SU-DHL-6 (cell line): ENCODE results near the gene ZNF593.

ENCODE experiments used
- H2AFZ ChIP-seq: fragments of 200-600 bp; sonication (generic); 2 replicates; pipeline ENCODE4 v1.6.1; 2014; ENCODE audit warnings: low read depth, mild to moderate bottlenecking, moderate library complexity, mixed read lengths, antibody characterized with exemption, low read length; ENCODE audit not compliant: severe bottlenecking
- H3F3A ChIP-seq: fragments of 200-600 bp; shearing (Covaris generic); 2 replicates; pipeline ENCODE4 v1.6.0; 2016; ENCODE audit warnings: antibody characterized with exemption, mild to moderate bottlenecking; ENCODE audit not compliant: insufficient read depth
- H3K27ac ChIP-seq: fragments of 200-600 bp; sonication (generic); 2 replicates; pipeline ENCODE4 v1.5.1; 2016; ENCODE audit warnings: low read depth, mild to moderate bottlenecking, low read length, moderate library complexity, mixed read lengths
- H3K27me3 ChIP-seq: fragments of 200-600 bp; sonication (generic), shearing (Covaris generic); 2 replicates; pipeline ENCODE4 v1.6.0; 2014; ENCODE audit warnings: mild to moderate bottlenecking, low read length
- H3K36me3 ChIP-seq: fragments of 200-600 bp; sonication (generic); 2 replicates; pipeline ENCODE4 v1.6.1; 2014; ENCODE audit warnings: mild to moderate bottlenecking, low read length, mixed read lengths
- H3K4me2 ChIP-seq: fragments of 300-600, 200-600 bp; shearing (Covaris generic), sonication (generic); 2 replicates; pipeline ENCODE4 v1.6.0; 2014; ENCODE audit warnings: low read length, low read depth, mild to moderate bottlenecking; ENCODE audit not compliant: poor library complexity, severe bottlenecking
- H3K4me3 ChIP-seq: fragments of 200-600 bp; sonication (generic); 2 replicates; pipeline ENCODE4 v1.5.1; 2014; ENCODE audit warnings: antibody characterized with exemption, low read length, mild to moderate bottlenecking, mixed read lengths; ENCODE audit not compliant: insufficient read depth, poor library complexity, severe bottlenecking
- H3K79me2 ChIP-seq: fragments of 200-600 bp; sonication (generic); 2 replicates; pipeline ENCODE4 v1.6.1; 2014; ENCODE audit warnings: mild to moderate bottlenecking, low read length, moderate library complexity; ENCODE audit not compliant: insufficient read depth
- H3K9ac ChIP-seq: fragments of 200-600 bp; sonication (generic); 2 replicates; pipeline ENCODE4 v1.7.0; 2014; ENCODE audit warnings: mild to moderate bottlenecking, low read length
- H3K9me2 ChIP-seq: fragments of 200-600 bp; sonication (generic); replicated peaks from 2 replicates; pipeline ENCODE4 v1.6.1; 2014; ENCODE audit warnings: low read length; ENCODE audit not compliant: insufficient read depth
- H3K9me3 ChIP-seq: fragments of 200-600 bp; sonication (generic); 2 replicates; pipeline ENCODE4 v1.6.1; 2014; ENCODE audit warnings: low read length, mixed read lengths; ENCODE audit not compliant: insufficient read depth
- H4K20me1 ChIP-seq: fragments of 200-600 bp; sonication (generic); 2 replicates; pipeline ENCODE4 v1.6.1; 2014; ENCODE audit warnings: low read depth, mild to moderate bottlenecking, antibody characterized with exemption, low read length, moderate library complexity, mixed read lengths
- CTCF ChIP-seq: fragments of 200-600 bp; sonication (generic); IDR thresholded peaks from one replicate; pipeline ENCODE4 v1.5.1; 2017; ENCODE audit warnings: antibody characterized with exemption, mild to moderate bottlenecking, low read length, moderate library complexity; ENCODE audit not compliant: insufficient read depth, poor library complexity, severe bottlenecking
- EZH2phosphoT487 ChIP-seq: fragments of 200-600 bp; sonication (generic), shearing (Covaris generic); conservative IDR thresholded peaks from 2 replicates; pipeline ENCODE4 v1.6.1; 2018; ENCODE audit warnings: mild to moderate bottlenecking, antibody characterized with exemption, low read length, moderate library complexity, mixed read lengths

ZNF593 gene

DNA sequence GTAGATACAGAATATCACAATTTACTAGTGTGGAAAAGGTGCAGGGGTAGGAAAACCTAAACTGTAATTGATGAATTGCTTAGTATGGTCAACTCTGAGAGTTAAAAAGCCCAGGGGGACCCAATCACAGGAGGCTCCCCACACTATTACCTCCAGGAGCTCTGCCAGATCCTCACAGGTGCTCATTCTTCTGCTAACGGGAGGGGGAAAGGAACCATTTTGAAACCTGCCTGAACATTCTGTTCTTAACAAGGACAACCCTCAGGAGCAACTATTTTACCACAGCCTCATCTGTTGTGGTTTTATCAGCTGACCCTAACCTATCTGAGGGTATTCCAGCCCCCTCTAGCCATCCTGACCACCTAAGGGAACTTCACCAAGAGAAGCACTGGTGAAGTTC lies 39.0 kb upstream of the ZNF593 start:
- no peak for TF ChIP-seq CTCF
- TF ChIP-seq EZH2phosphoT487 = no peak
- peaks cover 2% of the 10 kb centered on the region; the same call in 1 of the 2 replicates for H3K36me3 ChIP-seq
- H3K4me3 ChIP-seq = no peak overlapping the region
- no peak overlapping the region for H3K27ac ChIP-seq
- H3K4me2 ChIP-seq = no peak overlapping the region
- no peaks in the 10 kb centered on the region for H3K79me2 ChIP-seq
- H3K27me3 ChIP-seq = no peaks in the 10 kb centered on the region
- H4K20me1 ChIP-seq = no peaks in the 10 kb centered on the region
- no peaks in the 10 kb centered on the region for H3K9me3 ChIP-seq
- H3F3A ChIP-seq = peaks cover 10% of the 10 kb centered on the region
- H3K9me2 ChIP-seq = no peaks in the 10 kb centered on the region
- no peak overlapping the region for H3K9ac ChIP-seq
- H2AFZ ChIP-seq = no peak overlapping the region

DNA sequence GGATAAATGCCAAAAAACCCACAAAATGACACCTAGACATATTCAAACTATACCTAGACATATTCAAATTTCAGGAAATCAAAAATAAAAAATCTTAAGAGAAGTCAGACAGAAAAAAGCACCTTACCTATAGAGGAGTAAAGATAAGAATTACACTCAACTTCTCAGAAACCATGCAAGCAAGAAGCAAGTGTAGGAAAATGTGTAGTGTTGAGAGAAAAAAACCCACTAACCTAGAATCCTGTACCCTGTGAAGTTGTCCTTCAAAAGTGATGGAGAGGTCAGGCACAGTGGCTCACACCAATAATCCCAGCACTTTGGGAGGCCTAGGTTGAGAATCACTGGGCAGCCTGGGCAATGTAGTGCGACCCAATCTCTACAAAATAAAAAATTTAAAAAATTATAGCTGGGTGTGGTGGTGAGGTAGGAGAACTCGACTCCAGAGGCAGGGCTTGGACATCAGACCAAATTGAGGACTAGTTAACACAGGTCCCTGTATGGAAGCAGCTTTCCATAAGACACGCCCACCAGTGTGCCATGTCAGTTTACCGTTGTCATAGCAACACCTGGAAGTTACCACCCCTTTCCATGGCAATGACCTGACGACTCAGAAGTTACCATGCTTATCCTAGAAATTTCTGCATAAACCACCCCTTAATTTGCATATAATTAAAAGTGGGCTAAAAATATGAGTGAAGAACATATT lies 37.4 kb upstream of the ZNF593 start:
- H3K27me3 ChIP-seq = no peaks in the 10 kb centered on the region
- no peaks in the 10 kb centered on the region for H3K36me3 ChIP-seq
- no peaks in the 10 kb centered on the region for H3K9me3 ChIP-seq
- no peak overlapping the region for H3K27ac ChIP-seq
- no peaks in the 10 kb centered on the region for H3F3A ChIP-seq
- no peak overlapping the region for H2AFZ ChIP-seq
- no peaks in the 10 kb centered on the region for H4K20me1 ChIP-seq
- H3K9me2 ChIP-seq = no peaks in the 10 kb centered on the region
- H3K4me3 ChIP-seq = no peak overlapping the region
- H3K79me2 ChIP-seq = no peaks in the 10 kb centered on the region
- no peak overlapping the region for H3K4me2 ChIP-seq
- H3K9ac ChIP-seq = no peak overlapping the region
- TF ChIP-seq EZH2phosphoT487 = no peak
- TF ChIP-seq CTCF = no peak

GRCh38 chr1:26132834-26133167 lies 36.9 kb upstream of the ZNF593 start:
- H3K9ac ChIP-seq = no peak overlapping the region
- H3K9me3 ChIP-seq = no peaks in the 10 kb centered on the region
- no peaks in the 10 kb centered on the region for H3K27me3 ChIP-seq
- no peak overlapping the region for H2AFZ ChIP-seq
- H3K36me3 ChIP-seq = no peaks in the 10 kb centered on the region
- H3K27ac ChIP-seq = no peak overlapping the region
- TF ChIP-seq CTCF = no peak
- TF ChIP-seq EZH2phosphoT487 = no peak
- H4K20me1 ChIP-seq = no peaks in the 10 kb centered on the region
- no peaks in the 10 kb centered on the region for H3K79me2 ChIP-seq
- no peaks in the 10 kb centered on the region for H3K9me2 ChIP-seq
- H3K4me3 ChIP-seq = no peak overlapping the region
- no peaks in the 10 kb centered on the region for H3F3A ChIP-seq
- H3K4me2 ChIP-seq = no peak overlapping the region
